Ascending aorta (tissue), 2 donors: ENCODE data around the gene SNRNP27. TPM values are rescaled to one million over a fixed set of nuclear protein-coding genes. Genes with fewer than 3 reads are reported as not detected.
A peak's percentile ranks its signal among the peaks of the same experiment; 100 is the strongest.

Source experiments
- DNase-seq, 2 donors: peaks; one replicate each; pipeline ENCODE4 v3.0.0-alpha.2; 2019; ENCODE audit warnings: low spot score in 2 of 2
- H3K27ac ChIP-seq, 2 donors: fragments of 200-600 bp; sonication (generic); one replicate each; pipeline ENCODE4 v1.5.1; 2016 to 2017; ENCODE audit warnings: mild to moderate bottlenecking in 1 of 2
- H3K27me3 ChIP-seq: fragments of 200-600 bp; sonication (generic); one replicate; pipeline ENCODE4 v1.5.1; 2017
- H3K36me3 ChIP-seq, 2 donors: fragments of 200-600 bp; sonication (generic); one replicate each; pipeline ENCODE4 v1.5.1; 2016
- H3K4me1 ChIP-seq, 2 donors: fragments of 200-600 bp; sonication (generic); one replicate each; pipeline ENCODE4 v1.5.1; 2016 to 2017; ENCODE audit warnings: mild to moderate bottlenecking in 1 of 2
- H3K4me3 ChIP-seq, 2 donors: fragments of 200-600 bp; sonication (generic); one replicate each; pipeline ENCODE4 v1.5.1; 2016 to 2017; ENCODE audit warnings: mild to moderate bottlenecking in 1 of 2
- H3K9me3 ChIP-seq, 2 donors: fragments of 200-600 bp; sonication (generic); one replicate each; pipeline ENCODE4 v1.5.1; 2016
- intact Hi-C: fragments of 100-400 bp; cut with DNase I; formaldehyde crosslinking; loops from one replicate; pipeline ENCODE4 v1.15.1; 2023
- total RNA-seq: library from RNA; depleted of rRNA; stranded (reverse); fragments of >200 nt; gene quantifications from one replicate; pipeline ENCODE4 v1.1.0, GENCODE V29; 2016
- TF ChIP-seq, protein P1 (sequence below), 3 experiments: fragments of 200-600 bp in 2 of 3; fragments of 450-650 bp in 1 of 3; sonication (generic) in 2 of 3; IDR thresholded peaks; one replicate each; pipeline ENCODE4 v1.5.1; 2016 to 2019; ENCODE audit warnings: antibody characterized with exemption in 3 of 3, mild to moderate bottlenecking in 1 of 3, moderate library complexity in 1 of 3

The SNRNP27 gene
- total RNA-seq, 1 donor from 2014 or later, result 157 TPM

DNA sequence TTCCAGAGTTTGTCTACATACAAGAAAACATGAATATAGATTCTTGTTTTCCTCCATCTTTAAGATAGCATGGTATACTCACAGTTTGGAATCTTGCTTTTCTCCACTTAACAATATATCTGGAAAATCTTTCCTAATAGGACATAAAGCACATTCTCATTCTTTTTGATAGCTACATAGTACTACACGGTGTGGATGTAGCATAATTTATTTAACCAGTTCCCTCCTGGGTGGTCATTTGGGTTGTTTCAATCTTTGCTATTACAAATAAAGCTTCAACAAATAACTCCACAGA lies 40.8 kb downstream of the SNRNP27 start:
- no peak for DNase-seq
- no peak overlapping the region for H3K4me3 ChIP-seq
- TF ChIP-seq, protein P1, sequence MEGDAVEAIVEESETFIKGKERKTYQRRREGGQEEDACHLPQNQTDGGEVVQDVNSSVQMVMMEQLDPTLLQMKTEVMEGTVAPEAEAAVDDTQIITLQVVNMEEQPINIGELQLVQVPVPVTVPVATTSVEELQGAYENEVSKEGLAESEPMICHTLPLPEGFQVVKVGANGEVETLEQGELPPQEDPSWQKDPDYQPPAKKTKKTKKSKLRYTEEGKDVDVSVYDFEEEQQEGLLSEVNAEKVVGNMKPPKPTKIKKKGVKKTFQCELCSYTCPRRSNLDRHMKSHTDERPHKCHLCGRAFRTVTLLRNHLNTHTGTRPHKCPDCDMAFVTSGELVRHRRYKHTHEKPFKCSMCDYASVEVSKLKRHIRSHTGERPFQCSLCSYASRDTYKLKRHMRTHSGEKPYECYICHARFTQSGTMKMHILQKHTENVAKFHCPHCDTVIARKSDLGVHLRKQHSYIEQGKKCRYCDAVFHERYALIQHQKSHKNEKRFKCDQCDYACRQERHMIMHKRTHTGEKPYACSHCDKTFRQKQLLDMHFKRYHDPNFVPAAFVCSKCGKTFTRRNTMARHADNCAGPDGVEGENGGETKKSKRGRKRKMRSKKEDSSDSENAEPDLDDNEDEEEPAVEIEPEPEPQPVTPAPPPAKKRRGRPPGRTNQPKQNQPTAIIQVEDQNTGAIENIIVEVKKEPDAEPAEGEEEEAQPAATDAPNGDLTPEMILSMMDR (IDR thresholded peaks at IDR 0.05), result no peak
- intact Hi-C loops, result no loop called here
- peaks cover 43 to 44% of the 10 kb centered on the region in 2 donors for H3K36me3 ChIP-seq
- no peaks in the 10 kb centered on the region for H3K9me3 ChIP-seq
- H3K4me1 ChIP-seq, result peaks cover 4 to 33% of the 10 kb centered on the region in 2 donors
- H3K27me3 ChIP-seq, result no peaks in the 10 kb centered on the region
- H3K27ac ChIP-seq, result peak overlapping the region; percentile 72 to 76

- H3K27ac ChIP-seq, result peak overlapping the region; percentile 72 to 76
- no peaks in the 10 kb centered on the region for H3K9me3 ChIP-seq
- peaks cover 47 to 48% of the 10 kb centered on the region in 2 donors for H3K36me3 ChIP-seq
- peaks cover 4 to 33% of the 10 kb centered on the region in 2 donors for H3K4me1 ChIP-seq
- intact Hi-C loops, result no loop called here
- H3K27me3 ChIP-seq, result no peaks in the 10 kb centered on the region
- no peak overlapping the region for H3K4me3 ChIP-seq
- TF ChIP-seq, protein P1 (IDR thresholded peaks at IDR 0.05), result no peak
- no peak for DNase-seq
Observed at GRCh38 chr2:69935011-69935410, 41.3 kb downstream of the SNRNP27 start.

GRCh38 chr2:69936906-69937305 lies 43.1 kb downstream of the SNRNP27 start:
- Histone ChIP-seq H3K27me3 (no peaks in the 10 kb centered on the region), H3K36me3 (peaks cover 56 to 64% of the 10 kb centered on the region in 2 donors), H3K9me3 (no peaks in the 10 kb centered on the region), H3K27ac (no peak overlapping the region), H3K4me3 (no peak overlapping the region), H3K4me1 (peaks cover 4 to 30% of the 10 kb centered on the region in 2 donors)
- TF ChIP-seq, protein P1 (IDR thresholded peaks at IDR 0.05), result no peak
- DNase-seq, result no peak
- intact Hi-C loops, result no loop called here

- Histone ChIP-seq H3K36me3 (peaks cover 57 to 73% of the 10 kb centered on the region in 2 donors), H3K9me3 (no peaks in the 10 kb centered on the region), H3K27ac (no peak overlapping the region), H3K4me3 (no peak overlapping the region), H3K4me1 (peaks cover 4 to 20% of the 10 kb centered on the region in 2 donors), H3K27me3 (no peaks in the 10 kb centered on the region)
- intact Hi-C loops, result no loop called here
- DNase-seq, result no peak
- TF ChIP-seq, protein P1 (IDR thresholded peaks at IDR 0.05), result no peak
Observed at GRCh38 chr2:69937968-69938367, 44.2 kb downstream of the SNRNP27 start.

DNA sequence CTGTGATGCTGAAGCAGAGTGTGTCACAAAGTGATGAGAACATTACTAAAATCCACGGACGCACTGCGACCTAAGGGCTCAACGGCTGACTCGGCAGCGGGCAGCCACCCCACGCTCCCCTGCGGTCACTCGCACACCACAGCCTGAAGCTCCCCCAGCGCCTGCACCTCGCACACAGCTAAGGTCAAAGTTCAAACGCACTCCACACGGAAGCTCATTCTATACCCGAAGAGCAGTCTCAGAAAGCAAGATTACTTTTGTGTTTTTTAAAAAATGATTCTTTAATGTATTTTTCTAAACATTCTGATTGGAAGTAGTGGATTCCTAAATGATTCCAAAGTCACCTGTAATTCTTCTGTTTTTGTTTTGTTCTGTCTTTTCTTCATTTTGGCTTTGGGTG lies 46.0 kb downstream of the SNRNP27 start:
- H3K27me3 ChIP-seq, result no peaks in the 10 kb centered on the region
- peaks cover 0 to 4% of the 10 kb centered on the region in 2 donors for H3K4me1 ChIP-seq
- H3K4me3 ChIP-seq, result no peak overlapping the region
- no peaks in the 10 kb centered on the region for H3K9me3 ChIP-seq
- H3K27ac ChIP-seq, result no peak overlapping the region
- intact Hi-C loops, result no loop called here
- DNase-seq, result no peak
- TF ChIP-seq, protein P1 (IDR thresholded peaks at IDR 0.05), result no peak
- H3K36me3 ChIP-seq, result peaks cover 64 to 84% of the 10 kb centered on the region in 2 donors

- Histone ChIP-seq H3K9me3 (no peaks in the 10 kb centered on the region), H3K4me3 (no peak overlapping the region), H3K27me3 (no peaks in the 10 kb centered on the region), H3K36me3 (peaks cover 58 to 77% of the 10 kb centered on the region in 2 donors), H3K27ac (no peak overlapping the region), H3K4me1 (no peaks in the 10 kb centered on the region)
- no peak for DNase-seq
- intact Hi-C loops, result no loop called here
- TF ChIP-seq, protein P1 (IDR thresholded peaks at IDR 0.05), result no peak
Observed at GRCh38 chr2:69940691-69941090, 46.9 kb downstream of the SNRNP27 start.
